Effector CD8-positive, alpha-beta T cell (primary cell): Measurements from ENCODE around the gene NCBP2L.

Experiments used
- DNase-seq: peaks from one replicate; lab custom pipeline; 2025; lab: John Stamatoyannopoulos, UW
- total RNA-seq, 4 experiments: gene quantifications; one replicate each; lab custom pipeline; 2026; lab: John Stamatoyannopoulos, UW

NCBP2L gene
- total RNA-seq, result 0 reads per million in 4 experiments

GRCh38 chrX:107777536-107777832 is at the start of gene NCBP2L:
Gene NCBP2L, plus strand, starts transcription at chrX:107777733. Its CDS starts 16,488 bp downstream, at chrX:107794221.
- no peak for DNase-seq

DNA sequence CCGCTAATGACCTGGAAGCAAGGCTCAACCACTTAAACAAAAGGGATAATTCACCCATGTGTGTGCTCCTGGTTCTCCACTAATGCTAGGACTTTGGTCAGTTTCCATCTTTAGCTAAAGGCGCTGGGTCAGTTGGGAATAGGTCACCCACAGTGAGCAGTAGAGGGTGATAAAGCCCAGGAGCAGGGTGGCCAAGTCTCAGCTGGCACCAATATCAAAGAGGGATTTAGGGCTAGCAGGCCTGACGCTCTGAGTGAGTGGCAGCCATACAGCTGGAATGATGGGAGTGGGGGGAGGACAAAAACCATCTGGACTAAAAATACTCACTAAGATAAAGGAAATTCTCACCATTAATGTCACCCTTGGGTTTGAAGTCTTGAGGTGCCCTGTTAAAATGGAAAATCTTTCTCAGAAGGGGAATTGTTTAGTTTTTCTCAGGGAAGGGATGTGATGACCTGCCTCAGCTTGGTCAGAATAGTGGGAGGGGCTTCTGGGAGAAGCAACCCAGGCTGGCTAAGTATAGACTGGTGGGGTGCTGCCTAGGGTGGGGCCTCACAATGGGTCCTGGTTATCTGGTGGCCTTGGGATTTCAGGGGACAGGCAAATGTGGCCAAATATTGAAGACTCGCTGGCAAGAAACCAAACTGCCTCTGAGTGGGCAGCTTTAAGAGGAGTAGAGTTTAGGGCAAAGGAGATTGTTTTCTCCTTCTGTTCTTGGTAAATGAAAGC is 49.0 kb upstream of the NCBP2L start:
- no peak for DNase-seq

DNA sequence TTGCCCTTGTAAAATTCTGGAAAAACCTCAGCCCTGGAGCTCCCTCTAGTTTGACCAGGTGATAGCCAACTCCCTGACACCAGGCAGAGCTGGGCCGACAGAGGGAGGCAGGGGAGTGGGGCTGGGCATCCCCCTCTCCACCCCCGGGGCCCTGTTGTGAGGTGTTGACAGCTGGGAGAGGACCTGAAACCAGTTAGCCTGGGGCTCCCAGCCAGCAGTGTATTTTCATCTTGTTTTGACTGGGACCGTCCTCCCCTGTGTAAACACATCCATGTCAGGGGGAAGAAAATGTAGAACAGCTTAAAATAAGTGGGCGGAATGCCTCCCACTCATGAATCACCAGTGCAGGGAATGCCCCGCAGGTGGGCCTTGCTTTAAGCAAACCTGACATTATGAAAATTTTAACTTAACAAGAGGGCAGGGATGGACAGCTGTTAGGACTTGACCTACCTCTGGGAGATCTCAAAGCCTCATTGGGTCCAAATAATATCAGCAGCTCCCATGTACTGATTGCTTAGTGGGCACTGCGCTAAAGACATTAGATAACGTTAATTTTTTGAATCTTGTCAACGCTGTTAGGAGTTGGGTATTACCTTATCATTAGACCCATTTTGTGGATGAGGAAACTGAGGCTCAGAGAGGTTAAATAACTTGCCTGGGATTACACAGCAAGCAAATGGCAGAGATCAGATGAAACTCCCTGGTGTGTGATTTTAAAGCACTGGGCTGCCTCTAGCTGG is 47.8 kb upstream of the NCBP2L start:
- no peak for DNase-seq

DNA sequence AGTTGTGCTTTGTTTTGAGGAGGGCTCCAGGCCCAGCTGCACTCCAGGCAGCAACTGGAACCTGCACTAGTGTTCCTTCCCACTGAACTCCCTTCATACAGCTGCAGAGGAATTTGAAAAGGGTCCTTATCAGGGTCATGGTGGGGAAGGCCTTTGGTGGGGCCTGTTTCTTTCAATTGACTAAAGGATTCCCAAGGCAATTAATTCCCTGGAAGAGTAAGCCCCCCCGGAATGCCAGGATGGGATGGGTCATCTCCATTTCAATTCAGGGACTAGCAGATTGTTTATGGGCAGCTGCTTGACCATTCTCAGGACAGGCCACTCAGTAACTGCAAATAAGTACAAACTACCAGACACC is 47.3 kb upstream of the NCBP2L start:
- DNase-seq, result no peak

- no peak for DNase-seq
These were observed 46.4 kb upstream of the NCBP2L start for GRCh38 chrX:107730991-107731766.

GRCh38 chrX:107731831-107732502 is 45.6 kb upstream of the NCBP2L start:
- DNase-seq, result no peak

DNA sequence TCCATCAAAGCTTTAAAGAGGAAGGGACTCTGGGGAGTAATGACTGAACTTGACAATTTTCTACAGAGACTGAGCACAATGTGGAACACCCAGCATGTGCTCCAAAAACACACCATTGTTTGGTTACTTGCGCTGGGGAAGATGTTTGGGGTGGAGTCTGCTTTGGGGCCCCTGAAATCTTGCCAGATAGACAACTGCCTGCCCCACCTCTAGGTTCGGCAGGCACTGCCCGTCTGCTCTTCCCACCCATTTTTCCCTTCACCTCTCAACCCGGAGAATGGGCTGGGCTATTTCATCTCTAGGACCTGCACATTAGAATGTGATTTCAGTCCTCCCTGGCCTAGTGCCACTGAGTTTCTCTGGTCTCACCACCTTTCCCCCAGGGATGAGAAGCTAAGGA is 43.8 kb upstream of the NCBP2L start:
- DNase-seq, result no peak

DNA sequence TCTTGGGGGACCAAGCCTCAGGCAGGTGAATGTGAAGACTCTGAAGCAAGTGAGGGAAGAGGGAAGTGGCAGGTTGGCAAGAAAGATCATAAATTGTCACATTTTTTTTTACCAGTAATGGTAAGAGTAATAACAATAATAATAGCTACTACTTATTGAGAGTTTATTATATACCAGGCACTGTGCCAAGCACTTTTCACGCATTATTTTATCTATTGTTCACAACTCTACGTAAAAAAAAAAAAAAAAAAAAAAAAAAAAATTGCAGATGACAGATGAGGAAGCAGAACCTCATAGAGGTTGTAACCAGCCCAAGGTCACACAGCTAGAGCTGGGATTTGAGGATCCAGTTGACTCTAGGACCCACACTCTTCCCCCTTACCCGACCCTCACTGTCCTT is 42.9 kb upstream of the NCBP2L start:
- DNase-seq, result no peak

DNA sequence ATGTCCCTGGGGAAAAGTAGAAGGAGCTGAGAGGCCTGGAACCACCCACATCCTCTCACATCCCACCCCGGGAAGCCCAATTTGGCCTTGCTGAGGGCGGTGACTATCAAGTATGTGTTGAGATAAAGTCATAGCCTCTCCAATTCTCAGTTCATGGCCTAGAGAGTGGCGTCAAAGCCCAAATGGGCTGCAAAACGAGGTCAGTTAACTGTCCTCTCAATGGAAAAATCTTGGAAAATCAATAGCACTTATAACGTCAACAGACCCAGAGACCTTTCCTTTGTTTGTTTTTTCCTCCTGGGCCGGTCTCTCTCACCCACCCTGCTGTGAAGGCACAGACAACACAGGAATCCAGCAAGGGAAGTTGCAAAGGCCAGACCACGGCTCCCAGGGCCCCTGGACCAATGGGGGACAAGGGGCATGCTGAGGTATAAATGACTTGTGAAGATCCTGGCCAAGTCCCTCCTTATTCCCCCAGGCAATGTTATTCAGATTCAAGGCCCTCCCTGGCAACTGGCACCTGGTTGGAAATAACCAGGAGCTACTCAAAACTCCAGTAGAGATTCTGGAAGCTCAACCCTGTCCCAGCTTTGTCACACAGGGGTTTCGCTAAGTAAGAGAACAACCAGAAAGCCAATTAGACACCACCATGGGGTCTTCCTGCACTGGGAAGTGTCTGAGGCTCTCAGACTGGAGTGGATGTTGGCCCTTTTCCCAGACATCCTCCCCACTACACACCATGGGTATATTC is 40.6 kb upstream of the NCBP2L start:
- DNase-seq, result no peak

GRCh38 chrX:107738272-107738671 is 39.3 kb upstream of the NCBP2L start:
- no peak for DNase-seq

DNA sequence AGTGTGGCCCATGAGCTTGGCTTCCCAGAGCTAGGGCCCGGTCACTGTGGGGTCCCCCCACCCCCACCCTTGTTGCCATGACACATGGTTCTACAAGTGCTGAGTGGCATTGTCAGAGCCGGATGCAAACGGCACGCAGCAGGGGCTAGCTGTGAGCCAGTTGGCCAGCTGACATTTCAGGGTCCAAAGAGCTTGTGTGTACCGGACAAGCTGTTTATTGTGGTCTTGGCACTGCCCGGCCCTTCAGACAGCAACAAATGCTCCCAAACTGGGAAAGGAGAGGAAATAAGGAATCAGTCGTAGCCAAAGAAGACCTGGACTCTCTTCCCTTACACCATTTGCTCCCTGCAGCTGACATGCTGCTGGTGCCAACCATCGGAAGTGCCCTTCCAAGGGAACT is 38.8 kb upstream of the NCBP2L start:
- DNase-seq, result no peak

GRCh38 chrX:107739541-107739940 is 38.0 kb upstream of the NCBP2L start:
- no peak for DNase-seq

- DNase-seq, result no peak
These were observed 36.1 kb upstream of the NCBP2L start for GRCh38 chrX:107741404-107741790.

DNA sequence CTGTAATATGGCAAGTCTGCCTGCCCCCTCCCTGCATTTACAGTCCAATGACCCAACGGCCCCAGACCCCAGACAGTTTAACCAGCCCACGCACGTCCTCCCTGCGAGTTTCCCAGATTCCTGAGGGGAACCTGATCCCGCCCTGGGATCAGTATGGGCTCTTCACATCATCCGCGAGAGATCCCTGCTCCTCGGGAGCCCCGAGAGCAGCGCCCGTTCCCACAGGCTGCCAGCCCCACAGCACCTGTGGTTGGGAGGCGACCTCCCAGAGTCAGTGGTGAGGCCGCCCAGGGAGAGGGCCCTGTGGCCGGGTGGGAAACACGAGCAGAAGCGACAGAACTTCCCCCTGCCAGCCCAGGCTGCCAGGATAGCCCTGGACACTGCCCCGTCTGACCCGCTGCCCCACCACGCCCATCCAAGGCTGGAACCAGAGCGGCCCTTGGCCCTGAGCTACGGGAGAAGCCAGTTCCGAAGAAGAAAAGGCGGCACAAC is 34.8 kb upstream of the NCBP2L start:
- no peak for DNase-seq

- DNase-seq, result no peak
These were observed 33.5 kb upstream of the NCBP2L start for GRCh38 chrX:107743995-107744394.

- DNase-seq, result no peak
These were observed 32.7 kb upstream of the NCBP2L start for GRCh38 chrX:107744868-107745267.

DNA sequence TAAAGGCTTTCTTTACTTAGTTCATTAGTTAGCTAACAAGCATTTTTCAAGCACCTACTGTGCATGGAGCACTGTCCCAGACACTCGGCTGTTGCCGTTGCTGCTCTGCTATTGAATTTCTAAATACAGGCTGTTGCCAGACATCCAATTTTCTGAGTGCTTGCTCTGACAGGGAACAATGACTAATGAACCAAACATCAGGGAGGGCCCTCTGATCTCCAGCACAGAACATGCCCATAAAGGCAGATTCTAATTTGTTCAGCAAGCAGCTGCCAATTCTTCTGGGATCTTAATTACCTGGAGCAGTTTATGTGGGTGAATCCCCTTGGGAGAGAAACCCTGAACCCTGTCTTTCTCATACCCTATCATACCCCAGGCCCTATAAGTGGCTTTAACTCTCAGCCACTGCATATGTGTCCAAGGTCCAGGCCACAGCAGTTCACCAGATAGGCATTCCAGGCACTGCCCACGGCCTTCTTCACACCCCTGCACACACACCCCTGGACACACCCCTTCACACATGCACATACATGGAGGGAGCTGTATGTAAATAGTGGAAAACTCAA is 29.9 kb upstream of the NCBP2L start:
- no peak for DNase-seq

DNA sequence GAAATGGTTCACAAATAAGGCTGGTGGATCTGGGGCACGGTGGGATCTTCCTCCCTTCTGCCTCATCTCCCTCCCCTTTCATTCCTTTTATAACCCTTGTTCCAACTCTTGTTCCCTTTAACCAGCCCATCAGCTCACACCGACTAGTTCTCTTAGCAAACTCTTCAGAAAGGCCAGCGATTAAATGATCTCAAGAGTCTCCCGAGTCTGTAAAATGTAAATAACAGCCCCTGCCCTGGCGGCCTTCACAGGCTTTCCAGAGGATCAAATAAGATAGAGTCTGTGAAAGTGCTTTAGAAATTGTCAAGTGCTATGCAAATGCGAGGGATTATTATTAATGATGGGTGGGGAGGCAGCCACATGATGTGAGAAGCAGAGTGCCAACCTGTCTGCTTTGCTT is 29.0 kb upstream of the NCBP2L start:
- no peak for DNase-seq

DNA sequence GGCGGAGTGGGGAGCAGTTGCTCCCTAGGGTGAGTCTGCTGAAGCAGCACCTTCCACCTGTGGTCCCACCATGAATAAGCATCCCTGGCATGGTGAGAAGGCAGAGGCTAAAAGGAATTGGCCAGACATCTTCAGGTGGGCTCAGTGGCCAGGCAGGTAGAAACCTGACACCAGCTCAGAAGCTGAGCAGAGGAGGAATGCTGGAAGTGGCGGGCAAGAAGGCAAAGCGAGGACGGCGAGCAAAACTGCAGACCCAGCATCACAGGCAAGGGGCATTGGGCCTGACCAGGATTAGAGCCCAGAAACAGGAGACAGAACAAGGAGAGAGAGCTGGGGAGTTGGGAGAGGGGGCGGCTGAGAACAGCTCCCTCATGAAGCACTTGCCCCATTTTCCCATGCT is 27.3 kb upstream of the NCBP2L start:
- DNase-seq, result no peak

GRCh38 chrX:107750861-107751445 is 26.6 kb upstream of the NCBP2L start:
- no peak for DNase-seq

DNA sequence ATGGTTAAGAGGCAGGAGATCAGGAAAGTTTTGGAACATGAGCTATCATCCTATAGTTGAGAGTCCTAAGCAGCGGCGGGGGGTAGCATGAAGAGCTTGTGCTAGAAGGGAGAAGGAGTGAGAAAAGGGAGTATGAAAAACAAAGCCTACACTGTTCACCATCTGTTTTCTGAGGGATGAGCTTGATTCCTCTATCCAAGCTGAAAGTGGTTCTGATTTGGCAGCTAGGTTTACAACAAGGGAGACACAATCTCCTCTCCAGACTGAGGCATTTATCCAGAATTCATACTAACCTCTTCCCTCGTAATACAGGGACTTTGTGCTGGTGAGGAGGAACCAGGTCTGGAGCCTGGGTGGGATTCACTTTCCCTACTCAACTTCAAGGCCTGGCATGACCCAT is 25.5 kb upstream of the NCBP2L start:
- DNase-seq, result no peak
